ENCODE measurements around the gene TMEM143. TPM values are rescaled to one million over a fixed set of nuclear protein-coding genes. Genes with fewer than 3 reads are reported as not detected.

TMEM143 gene
- total RNA-seq, 1 donor from 2014 or later: 3.2 TPM

- Histone ChIP-seq H3K27me3 (no peaks in the 10 kb centered on the region), H3K4me3 (no peak overlapping the region), H3K27ac (no peak overlapping the region), H3K4me1 (no peaks in the 10 kb centered on the region), H3K9me3 (no peaks in the 10 kb centered on the region), H3K36me3 (no peaks in the 10 kb centered on the region)
- no peak for DNase-seq (ENCODE audit: extremely low spot score in 2 of 2)
- TF ChIP-seq POLR2AphosphoS5 (IDR thresholded peaks at IDR 0.05; ENCODE audit: insufficient read depth in 1 of 2, low read depth in 1 of 2): no peak
- no peak for TF ChIP-seq CTCF (IDR thresholded peaks at IDR 0.05)
- no peak for TF ChIP-seq POLR2A (IDR thresholded peaks at IDR 0.05)
- intact Hi-C loops (cut with DNase I): no loop called here
These were observed 21.4 kb downstream of the TMEM143 start for GRCh38 chr19:48342414-48342738.

- Histone ChIP-seq H3K4me1 (no peaks in the 10 kb centered on the region), H3K36me3 (no peaks in the 10 kb centered on the region), H3K27ac (no peak overlapping the region), H3K27me3 (no peaks in the 10 kb centered on the region), H3K4me3 (no peak overlapping the region), H3K9me3 (no peaks in the 10 kb centered on the region)
- no peak for TF ChIP-seq POLR2A (IDR thresholded peaks at IDR 0.05)
- no peak for TF ChIP-seq POLR2AphosphoS5 (IDR thresholded peaks at IDR 0.05; ENCODE audit: insufficient read depth in 1 of 2, low read depth in 1 of 2)
- TF ChIP-seq CTCF (IDR thresholded peaks at IDR 0.05): no peak
- intact Hi-C loops (cut with DNase I): no loop called here
- no peak for DNase-seq (ENCODE audit: extremely low spot score in 2 of 2)
These were observed 22.0 kb downstream of the TMEM143 start for GRCh38 chr19:48341515-48342413.

- DNase-seq (ENCODE audit: extremely low spot score in 2 of 2): no peak
- Histone ChIP-seq H3K27me3 (no peaks in the 10 kb centered on the region), H3K4me1 (no peaks in the 10 kb centered on the region), H3K4me3 (no peak overlapping the region), H3K27ac (no peak overlapping the region), H3K36me3 (no peaks in the 10 kb centered on the region), H3K9me3 (no peaks in the 10 kb centered on the region)
- peak in 1 of 2 donors; percentile 43 for TF ChIP-seq POLR2AphosphoS5 (IDR thresholded peaks at IDR 0.05; ENCODE audit: insufficient read depth in 1 of 2, low read depth in 1 of 2)
- TF ChIP-seq POLR2A (IDR thresholded peaks at IDR 0.05): no peak
- intact Hi-C loops (cut with DNase I): no loop called here
These were observed 22.7 kb downstream of the TMEM143 start for GRCh38 chr19:48340995-48341394.

GRCh38 chr19:48338802-48339503, 24.8 kb downstream of the TMEM143 start:
- TF ChIP-seq POLR2A (IDR thresholded peaks at IDR 0.05): no peak
- TF ChIP-seq POLR2AphosphoS5 (IDR thresholded peaks at IDR 0.05; ENCODE audit: insufficient read depth in 1 of 2, low read depth in 1 of 2): no peak
- TF ChIP-seq CTCF (IDR thresholded peaks at IDR 0.05): no peak
- Histone ChIP-seq H3K27ac (no peak overlapping the region), H3K4me1 (no peaks in the 10 kb centered on the region), H3K27me3 (no peaks in the 10 kb centered on the region), H3K4me3 (no peak overlapping the region), H3K36me3 (no peaks in the 10 kb centered on the region), H3K9me3 (no peaks in the 10 kb centered on the region)
- intact Hi-C loops (cut with DNase I): no loop called here
- DNase-seq (ENCODE audit: extremely low spot score in 2 of 2): no peak

- no peaks in the 10 kb centered on the region for H3K27me3 ChIP-seq
- intact Hi-C loops (cut with DNase I): no loop called here
- no peak for DNase-seq (ENCODE audit: extremely low spot score in 2 of 2)
- no peaks in the 10 kb centered on the region for H3K36me3 ChIP-seq
- H3K27ac ChIP-seq: no peak overlapping the region
- H3K9me3 ChIP-seq: no peaks in the 10 kb centered on the region
- TF ChIP-seq POLR2A (IDR thresholded peaks at IDR 0.05): no peak
- no peak for TF ChIP-seq POLR2AphosphoS5 (IDR thresholded peaks at IDR 0.05; ENCODE audit: insufficient read depth in 1 of 2, low read depth in 1 of 2)
- no peak for TF ChIP-seq CTCF (IDR thresholded peaks at IDR 0.05)
- peaks cover 6% of the 10 kb centered on the region for H3K4me1 ChIP-seq
- no peak overlapping the region for H3K4me3 ChIP-seq
These were observed 25.4 kb downstream of the TMEM143 start for GRCh38 chr19:48338253-48338755.
